SH-SY5Y (cell line): Measurements from ENCODE around the gene UBXN6.

Source experiments
- GATA2 ChIP-seq: IDR thresholded peaks from 2 replicates; pipeline ENCODE4 v1.6.1; 2011; ENCODE audit warnings: mild to moderate bottlenecking, low read depth, low read length
- GATA3 ChIP-seq: IDR thresholded peaks from 2 replicates; pipeline ENCODE4 v1.6.1; 2011; ENCODE audit warnings: low read depth, mild to moderate bottlenecking, low read length, moderate library complexity

Gene UBXN6

DNA sequence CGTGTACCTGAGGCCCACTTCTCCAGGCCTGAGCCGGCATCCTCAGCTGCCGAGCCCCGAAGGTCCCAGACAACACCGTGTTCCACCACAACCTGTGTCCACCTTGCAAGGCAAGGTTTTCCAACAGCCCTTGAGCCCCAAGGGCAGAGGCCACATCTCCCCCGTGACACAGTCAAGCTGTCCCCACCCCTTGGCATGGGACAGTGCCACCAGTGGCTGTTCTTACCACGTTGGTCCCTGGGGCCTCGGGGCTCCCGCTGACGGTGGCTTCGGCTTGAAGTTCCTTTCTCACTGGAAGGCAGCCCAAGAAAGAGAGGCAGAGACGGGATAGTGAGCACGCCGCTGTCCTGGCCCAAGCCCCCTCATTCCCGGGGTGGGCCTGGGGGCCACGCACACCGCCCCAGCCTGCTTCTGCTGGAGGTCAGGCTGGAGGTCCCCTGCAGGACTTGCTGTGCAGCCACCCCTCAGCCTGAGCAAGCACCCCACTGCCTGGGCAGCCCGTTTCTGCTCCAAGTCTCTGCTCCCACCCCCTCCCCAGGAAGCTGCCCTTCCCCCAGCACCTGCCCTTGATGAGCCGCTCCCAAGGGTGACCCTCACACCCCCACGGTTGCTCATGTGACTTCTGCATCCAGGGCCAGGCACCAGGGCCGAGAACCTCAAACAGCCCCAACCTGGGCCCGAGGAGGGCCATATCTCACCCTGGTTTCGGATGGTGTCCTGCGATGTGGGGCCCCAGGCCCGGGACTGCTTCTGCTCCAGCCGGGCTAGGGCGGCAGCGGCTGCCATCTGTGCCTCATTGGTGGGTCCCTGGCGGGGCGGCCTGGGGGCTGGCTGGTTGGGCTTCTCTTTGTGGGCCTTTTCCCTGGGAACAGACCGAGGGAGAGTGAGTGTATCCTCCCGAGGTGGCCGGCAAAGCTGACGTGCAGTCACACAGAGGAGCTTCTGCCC lies 4.1 kb downstream of the UBXN6 start:
- TF ChIP-seq GATA3: no peak
- TF ChIP-seq GATA2: no peak

DNA sequence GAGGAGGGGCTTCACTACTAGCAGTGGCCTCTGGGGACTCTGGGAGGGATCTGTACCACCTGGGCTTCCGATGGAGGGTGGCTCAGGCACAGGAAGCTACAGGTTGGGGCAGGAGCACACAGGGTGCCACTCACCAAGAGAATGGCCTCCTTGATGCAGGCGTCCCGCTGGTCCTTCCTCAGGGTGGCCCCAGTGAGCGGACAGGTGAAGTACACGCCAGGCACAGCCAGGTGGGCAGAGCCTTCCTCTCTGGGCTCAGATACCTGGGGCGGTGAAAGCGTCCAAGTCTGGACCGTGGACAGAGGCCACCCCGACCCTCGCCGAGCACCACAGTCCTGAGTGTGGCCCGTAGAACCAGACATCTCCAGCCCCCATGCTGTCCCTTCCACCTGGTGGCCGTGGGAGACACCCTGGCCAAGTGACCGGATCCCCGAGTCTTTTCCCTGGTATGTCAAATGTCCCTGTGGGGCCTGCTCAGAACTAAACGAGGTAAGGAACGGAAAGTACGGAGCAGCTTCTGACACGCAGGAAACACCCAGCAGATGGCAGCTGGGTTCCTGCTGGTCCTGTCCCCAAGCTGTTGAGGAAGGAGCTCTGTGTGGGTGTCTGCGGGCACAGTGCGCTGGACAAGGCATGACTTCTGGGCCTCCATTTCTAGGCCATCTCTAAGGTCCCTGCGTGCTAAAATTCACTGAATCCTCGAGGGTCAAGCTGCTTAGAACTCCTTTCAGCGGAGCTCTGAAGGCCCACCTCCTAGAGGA lies 5.2 kb downstream of the UBXN6 start:
- TF ChIP-seq GATA3 (no peak), GATA2 (no peak)

DNA sequence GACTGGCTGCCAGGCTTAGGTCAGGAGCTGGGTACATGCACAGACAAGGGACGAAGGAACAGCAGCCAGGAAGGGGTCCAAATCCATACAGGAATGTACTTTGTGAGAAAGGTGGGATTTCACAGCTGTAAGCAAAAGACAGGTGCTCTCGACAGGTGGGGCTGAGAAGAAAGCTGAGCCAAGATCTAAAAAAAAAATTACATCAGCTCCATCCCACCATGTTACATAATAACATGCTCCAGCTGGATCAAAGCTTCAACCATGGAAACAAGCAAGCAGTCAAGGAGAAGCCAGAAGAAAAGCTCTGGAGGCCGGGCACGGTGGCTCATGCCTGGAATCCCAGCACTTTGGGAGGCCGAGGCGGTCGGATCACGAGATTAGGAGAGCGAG lies 8.0 kb downstream of the UBXN6 start:
- TF ChIP-seq GATA2 (no peak), GATA3 (no peak)

DNA sequence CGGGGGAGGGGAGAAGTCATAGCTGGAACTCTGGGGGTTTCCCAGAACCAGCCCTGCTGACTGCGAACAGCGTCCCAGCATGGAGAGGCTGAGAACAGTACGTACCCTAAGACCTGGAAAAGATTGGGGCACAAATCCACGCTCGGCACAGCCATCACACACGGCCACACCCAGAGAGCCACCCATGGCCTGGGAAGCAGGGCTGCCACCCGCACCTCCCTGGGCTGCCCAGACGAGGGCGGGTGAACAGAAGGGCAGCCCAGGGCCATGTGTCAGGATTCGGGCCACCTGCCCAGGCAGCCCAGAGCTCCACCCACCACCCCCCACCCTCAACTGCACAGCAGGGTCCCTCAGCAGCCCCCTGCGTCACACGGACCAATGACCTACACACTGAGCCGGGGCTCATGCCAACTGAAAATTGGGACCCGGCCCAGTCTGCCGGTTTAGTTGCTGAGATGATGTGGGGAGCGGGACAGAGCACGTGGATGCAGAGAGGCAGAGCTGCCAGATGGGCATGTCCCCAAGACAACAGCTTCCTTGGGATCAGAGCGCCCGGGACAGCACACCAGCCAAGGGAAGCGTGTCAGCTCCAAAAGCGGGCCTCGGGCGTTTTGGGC lies 8.5 kb downstream of the UBXN6 start:
- TF ChIP-seq GATA2 (no peak), GATA3 (no peak)

DNA sequence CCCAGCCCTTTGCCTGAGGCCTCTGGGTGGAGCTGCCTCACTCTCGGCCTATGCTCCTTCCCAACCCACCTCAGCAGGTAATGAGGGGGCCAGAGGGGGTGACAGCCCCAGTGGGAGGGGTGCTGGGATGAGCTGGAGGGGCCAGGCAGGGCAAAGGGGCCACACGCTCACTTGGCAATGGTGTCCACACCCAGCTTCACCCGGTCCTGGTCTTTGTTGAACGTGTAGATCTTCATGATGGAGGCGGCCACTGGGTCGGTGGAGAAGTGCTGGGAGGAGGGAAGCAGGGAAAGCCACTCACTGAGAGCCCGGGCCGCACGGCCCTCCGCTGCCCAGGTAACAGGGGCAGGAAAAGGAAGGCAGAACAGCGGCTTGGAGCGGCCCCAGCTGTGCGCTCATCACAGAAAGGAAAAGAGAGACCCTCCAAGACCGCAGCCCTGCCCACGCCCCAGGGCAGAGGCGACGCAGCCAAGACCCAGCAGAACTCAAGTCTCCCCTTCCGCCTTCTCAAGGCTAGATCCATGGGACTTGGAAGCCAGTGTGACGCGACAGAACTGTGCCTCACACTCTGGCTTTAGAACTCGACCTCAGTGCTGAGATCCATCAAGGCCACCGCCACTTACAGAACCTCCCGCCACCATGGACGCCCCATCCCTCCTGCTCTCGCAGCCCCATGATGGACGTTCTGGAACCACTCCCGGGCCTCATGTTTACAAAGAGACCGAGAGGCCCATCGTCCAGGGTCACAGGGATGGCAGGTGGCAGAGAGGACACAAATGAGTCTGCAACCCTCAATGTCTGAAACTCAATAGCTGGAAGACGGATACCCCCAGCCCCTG lies 9.2 kb downstream of the UBXN6 start:
- TF ChIP-seq GATA2: no peak
- TF ChIP-seq GATA3: no peak

DNA sequence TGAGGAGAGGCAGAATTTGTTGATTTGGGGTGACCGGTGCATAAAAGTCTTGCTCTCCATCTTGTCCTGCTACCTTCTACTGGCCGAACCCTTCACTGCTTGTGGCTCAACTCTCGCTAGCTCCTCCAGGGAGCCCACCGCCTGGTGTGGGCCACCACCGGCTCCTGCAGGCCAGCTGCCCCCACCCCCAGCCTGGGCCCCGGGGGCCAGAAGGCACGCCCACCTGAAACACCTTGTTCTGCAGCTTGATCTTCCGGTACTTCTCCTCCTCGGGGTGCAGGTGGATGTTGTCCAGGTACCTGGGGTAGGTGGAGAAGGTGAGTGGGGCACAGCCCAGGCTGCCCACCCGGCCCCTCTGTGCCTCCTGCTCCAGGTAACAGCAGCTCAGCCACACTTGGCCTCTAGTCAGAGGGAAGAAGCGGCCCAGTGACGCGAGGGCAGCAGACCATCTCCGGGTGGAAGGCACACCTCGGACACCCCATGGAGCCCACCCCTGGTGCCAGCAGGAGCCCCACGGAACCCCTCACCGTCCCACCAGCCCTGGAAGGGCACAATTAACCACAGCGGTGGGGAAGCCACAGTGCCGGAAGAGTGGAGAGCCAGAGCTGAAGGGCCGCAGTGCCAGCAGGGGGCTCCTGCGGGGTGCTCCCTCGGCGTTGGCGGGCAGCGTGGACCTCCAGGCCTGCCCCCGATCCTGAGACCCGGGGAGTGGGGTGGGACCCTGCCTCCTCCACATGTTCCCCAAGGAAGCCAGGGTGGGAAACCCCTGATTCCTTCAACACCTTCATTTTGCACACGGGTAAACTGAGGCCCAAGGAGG lies 10.1 kb downstream of the UBXN6 start:
- TF ChIP-seq GATA2: no peak
- TF ChIP-seq GATA3: no peak

DNA sequence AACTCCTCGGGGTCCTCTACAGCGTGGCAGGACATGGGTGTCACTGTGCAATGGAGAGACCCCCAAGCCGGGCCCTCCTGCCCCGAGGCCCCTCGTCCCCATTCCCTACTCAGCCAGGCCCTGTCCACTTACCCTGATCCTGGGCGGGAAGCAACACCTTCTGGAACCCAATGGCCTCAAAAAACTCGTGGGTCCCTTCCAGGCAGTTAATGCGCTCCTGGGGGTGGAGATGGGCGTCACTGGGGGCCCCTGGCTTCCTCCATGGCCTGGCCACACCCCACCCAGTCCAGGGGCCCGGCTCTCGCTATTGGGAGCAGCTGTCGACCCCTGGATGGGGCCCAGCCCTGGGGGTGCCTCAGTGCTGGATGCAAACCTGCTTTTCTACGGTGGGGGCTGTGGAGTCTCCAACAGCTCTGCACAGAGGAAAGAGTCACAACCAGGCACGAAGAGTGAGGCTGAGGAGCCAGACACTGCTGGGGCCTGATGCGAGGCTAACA lies 10.8 kb downstream of the UBXN6 start:
- TF ChIP-seq GATA3: no peak
- no peak for TF ChIP-seq GATA2

DNA sequence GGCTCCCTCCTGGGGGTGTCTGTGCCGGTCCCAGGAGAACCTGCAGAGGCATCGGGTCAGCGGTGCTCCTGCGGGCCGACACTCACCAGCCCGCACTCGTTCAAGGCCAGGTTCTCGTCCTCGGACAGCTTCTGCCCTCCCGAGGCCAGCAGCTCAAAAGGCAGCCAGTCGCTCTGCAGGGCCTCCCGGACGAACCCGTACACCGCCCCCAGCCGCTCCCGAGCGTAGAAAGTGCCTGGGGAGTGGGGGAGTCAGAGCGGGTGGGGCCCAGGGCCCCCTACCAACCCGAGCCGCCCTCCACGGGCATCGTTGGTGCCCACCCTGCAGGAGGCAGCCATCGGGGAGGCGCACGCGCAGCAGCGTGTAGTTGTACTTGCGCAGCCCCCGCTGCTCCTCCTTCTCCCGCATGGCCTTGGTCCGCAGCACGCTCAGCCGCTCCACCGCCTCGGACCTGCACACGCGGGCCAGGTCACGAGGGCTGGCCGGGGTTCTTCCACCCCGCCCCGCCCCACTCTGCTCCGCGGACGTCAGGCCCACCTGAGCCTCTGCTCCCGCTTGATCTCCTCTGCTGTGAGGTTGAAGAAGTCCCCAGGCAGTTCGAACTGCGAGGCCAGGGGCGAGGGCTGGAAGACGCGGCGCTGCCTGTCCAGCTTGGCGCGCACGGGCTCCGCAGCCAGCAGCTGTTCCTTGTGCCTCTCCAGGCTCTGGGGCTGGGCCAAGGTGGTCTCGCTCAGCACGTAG lies 11.5 kb downstream of the UBXN6 start:
- TF ChIP-seq GATA2 (no peak), GATA3 (no peak)

DNA sequence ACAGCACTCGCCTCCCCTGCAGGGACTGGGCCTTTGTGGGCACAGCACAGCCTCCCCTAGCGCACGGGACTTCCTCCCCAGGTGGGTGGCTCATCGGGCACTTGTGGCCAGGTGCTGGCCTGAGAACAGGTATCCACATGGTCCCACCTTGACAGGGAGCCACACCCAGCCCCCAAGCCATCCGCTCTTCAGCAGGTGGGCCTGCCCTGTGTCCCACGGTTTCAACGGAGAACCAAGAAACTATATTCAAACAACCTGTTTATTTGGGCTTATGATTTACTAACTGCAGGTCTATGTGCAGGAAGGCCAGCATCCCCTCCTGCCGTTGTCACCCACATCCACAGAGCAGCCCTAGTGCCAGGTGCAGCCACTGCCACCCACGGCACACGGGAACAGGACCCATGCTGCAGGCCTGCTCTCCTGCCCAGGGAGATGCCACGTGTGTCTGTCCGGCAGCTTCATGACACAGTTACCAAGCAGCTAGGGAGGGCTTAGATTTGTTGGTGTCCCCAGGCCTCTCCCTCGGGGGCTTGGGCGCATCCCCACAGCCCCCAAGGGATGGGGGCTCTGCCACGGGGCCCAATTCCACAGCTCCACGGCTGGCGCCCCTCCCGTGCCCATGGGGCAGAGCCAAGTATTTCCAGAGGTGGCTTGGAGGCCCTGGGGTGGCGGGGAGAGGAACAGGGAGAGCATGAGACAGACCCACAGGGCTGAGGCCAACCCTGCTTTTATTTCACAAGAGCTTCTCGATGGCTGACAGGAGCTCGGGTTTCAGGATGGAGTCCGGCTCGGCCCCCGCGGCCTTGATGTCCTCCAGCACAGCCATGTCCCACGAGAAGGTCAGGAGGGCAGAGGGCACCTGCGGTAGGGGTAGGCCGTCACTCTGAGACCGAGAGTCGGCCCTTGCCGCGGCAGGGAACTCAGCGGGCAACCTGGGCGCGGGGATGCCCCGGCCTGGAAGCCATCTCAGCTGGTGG lies 12.5 kb downstream of the UBXN6 start:
- TF ChIP-seq GATA2: no peak
- no peak for TF ChIP-seq GATA3

DNA sequence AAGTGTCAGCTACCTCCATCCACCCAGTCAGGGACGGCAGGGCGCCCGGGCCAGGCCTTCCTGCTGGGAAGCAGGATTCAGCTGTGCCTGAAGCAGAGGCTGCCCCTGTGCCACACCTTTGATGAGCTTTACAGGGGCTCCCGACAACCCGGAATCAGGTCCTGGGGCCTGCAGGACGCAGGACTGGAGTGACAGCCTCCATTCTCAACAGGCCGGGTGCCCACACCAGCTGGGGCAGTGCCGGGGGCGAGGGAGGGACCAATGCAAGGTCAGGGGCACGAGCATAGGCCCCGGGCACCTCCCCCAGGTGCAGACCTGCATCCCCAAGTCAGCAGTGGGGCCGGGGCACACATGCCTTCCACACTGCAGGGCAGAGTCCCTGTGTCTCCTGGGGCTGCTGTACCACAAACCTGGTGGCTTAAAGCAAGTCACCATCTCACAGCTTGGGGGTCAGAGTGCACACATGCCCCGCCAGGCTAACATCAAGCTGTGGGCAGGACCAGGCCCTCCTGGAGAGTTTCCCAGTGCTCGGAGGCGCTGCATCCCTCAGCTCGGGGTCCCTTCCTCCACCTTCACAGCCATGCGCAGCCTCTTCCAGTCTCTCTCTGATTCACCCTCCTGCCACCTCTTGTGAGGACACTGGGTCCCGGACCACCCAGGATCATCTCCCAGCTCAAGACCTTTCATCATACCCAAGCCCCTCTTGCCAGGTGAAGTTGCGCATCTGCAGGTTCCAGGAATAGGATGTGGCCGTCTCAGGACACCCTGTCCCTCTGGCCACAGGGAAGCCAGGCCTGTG lies 13.4 kb downstream of the UBXN6 start:
- TF ChIP-seq GATA3: no peak
- no peak for TF ChIP-seq GATA2
